WTC11 (cell line): ENCODE results near the gene HECTD4.

Source experiments
- KAT7 ChIP-seq: sonication (generic); formaldehyde crosslinking; IDR thresholded peaks from 2 replicates; pipeline ENCODE4 v1.8.1; 2023; ENCODE audit warnings: missing genetic modification reagents, mild to moderate bottlenecking, borderline replicate concordance
- TP53 ChIP-seq: sonication (generic); formaldehyde crosslinking; IDR thresholded peaks from 2 replicates; pipeline ENCODE4 v1.8.1; 2023; ENCODE audit warnings: mild to moderate bottlenecking, missing genetic modification reagents
- TF ChIP-seq, protein P1 (sequence below): fragments of 200-600 bp; IDR thresholded peaks from 2 replicates; pipeline ENCODE4 v1.8.0; 2022; ENCODE audit warnings: antibody characterized with exemption
- TF ChIP-seq, protein P2 (sequence below): sonication (generic); formaldehyde crosslinking; IDR thresholded peaks from 2 replicates; pipeline ENCODE4 v1.8.0; 2022; ENCODE audit warnings: mild to moderate bottlenecking, missing genetic modification reagents
- TF ChIP-seq, protein P3 (sequence below): sonication (generic); formaldehyde crosslinking; IDR thresholded peaks from 2 replicates; pipeline ENCODE4 v1.8.1; 2022; ENCODE audit warnings: low read depth, missing genetic modification reagents, borderline replicate concordance

DNA sequence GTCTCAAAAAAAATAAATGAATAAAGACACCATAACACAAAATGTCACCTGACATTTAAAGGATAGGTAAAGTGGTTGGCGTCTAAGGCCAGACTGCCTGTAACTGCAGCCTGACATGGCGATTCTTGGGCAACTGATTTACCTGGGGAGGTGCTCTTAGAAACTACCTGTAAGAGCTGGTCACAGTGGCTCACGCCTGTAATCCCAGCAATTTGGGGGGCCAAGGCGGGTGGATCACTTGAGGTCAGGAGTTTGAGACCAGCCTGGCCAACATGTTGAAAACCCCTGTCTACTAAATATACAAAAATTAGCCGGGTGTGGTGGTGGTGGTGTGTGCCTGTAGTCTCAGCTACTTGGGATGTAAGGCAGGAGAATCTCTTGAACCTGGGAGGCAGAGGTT lies 18.8 kb upstream of the HECTD4 start:
- TF ChIP-seq, protein P1, sequence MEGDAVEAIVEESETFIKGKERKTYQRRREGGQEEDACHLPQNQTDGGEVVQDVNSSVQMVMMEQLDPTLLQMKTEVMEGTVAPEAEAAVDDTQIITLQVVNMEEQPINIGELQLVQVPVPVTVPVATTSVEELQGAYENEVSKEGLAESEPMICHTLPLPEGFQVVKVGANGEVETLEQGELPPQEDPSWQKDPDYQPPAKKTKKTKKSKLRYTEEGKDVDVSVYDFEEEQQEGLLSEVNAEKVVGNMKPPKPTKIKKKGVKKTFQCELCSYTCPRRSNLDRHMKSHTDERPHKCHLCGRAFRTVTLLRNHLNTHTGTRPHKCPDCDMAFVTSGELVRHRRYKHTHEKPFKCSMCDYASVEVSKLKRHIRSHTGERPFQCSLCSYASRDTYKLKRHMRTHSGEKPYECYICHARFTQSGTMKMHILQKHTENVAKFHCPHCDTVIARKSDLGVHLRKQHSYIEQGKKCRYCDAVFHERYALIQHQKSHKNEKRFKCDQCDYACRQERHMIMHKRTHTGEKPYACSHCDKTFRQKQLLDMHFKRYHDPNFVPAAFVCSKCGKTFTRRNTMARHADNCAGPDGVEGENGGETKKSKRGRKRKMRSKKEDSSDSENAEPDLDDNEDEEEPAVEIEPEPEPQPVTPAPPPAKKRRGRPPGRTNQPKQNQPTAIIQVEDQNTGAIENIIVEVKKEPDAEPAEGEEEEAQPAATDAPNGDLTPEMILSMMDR: no peak
- TF ChIP-seq, protein P2, sequence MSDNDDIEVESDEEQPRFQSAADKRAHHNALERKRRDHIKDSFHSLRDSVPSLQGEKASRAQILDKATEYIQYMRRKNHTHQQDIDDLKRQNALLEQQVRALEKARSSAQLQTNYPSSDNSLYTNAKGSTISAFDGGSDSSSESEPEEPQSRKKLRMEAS: no peak
- TF ChIP-seq, protein P3, sequence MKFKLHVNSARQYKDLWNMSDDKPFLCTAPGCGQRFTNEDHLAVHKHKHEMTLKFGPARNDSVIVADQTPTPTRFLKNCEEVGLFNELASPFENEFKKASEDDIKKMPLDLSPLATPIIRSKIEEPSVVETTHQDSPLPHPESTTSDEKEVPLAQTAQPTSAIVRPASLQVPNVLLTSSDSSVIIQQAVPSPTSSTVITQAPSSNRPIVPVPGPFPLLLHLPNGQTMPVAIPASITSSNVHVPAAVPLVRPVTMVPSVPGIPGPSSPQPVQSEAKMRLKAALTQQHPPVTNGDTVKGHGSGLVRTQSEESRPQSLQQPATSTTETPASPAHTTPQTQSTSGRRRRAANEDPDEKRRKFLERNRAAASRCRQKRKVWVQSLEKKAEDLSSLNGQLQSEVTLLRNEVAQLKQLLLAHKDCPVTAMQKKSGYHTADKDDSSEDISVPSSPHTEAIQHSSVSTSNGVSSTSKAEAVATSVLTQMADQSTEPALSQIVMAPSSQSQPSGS: no peak
- no peak for TF ChIP-seq KAT7 (CRISPR knock-in tag)
- TF ChIP-seq TP53: no peak
